AG09309 (cell line): ENCODE data around the gene DLGAP1.

Experiments
- DNase-seq: peaks from one replicate; pipeline ENCODE4 v3.0.0-alpha.2; 2010; ENCODE audit warnings: low read depth
- H3K4me3 ChIP-seq: 2 replicates; pipeline ENCODE4 v1.5.1; 2011; ENCODE audit warnings: mild to moderate bottlenecking, low read depth, low read length, moderate library complexity; ENCODE audit not compliant: control insufficient read depth
- TF ChIP-seq, protein P1 (sequence below): IDR thresholded peaks from 2 replicates; pipeline ENCODE4 v1.5.1; 2011; ENCODE audit warnings: mild to moderate bottlenecking, low read depth, low read length, inconsistent platforms; ENCODE audit not compliant: insufficient read depth, control insufficient read depth; ENCODE audit errors: missing control alignments

The DLGAP1 gene

DNA sequence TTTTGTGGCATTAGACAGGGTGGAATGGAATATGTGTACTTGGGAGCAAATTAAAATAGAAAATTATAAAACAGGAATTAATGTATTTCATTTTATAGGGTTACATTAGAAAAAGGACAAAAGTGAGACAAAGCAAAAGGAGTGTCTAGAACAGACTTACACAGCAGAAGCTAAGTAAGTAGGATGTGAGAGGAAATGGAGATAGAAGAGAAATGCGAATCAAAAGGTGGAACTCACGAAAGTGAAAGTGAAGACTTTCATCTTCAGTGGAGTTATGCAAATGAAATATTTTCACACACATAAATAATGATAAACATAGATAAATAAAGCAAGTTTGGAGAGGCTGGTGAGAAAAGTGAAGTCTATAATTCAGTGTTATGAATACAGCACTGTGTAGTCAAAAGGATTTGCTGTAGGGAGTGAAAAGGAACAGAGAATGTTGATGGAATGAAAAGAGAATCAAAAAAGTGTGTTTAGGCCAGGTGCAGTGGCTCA, 94.8 kb downstream of the DLGAP1 start:
- H3K4me3 ChIP-seq, result no peak overlapping the region
- TF ChIP-seq, protein P1, sequence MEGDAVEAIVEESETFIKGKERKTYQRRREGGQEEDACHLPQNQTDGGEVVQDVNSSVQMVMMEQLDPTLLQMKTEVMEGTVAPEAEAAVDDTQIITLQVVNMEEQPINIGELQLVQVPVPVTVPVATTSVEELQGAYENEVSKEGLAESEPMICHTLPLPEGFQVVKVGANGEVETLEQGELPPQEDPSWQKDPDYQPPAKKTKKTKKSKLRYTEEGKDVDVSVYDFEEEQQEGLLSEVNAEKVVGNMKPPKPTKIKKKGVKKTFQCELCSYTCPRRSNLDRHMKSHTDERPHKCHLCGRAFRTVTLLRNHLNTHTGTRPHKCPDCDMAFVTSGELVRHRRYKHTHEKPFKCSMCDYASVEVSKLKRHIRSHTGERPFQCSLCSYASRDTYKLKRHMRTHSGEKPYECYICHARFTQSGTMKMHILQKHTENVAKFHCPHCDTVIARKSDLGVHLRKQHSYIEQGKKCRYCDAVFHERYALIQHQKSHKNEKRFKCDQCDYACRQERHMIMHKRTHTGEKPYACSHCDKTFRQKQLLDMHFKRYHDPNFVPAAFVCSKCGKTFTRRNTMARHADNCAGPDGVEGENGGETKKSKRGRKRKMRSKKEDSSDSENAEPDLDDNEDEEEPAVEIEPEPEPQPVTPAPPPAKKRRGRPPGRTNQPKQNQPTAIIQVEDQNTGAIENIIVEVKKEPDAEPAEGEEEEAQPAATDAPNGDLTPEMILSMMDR, result no peak
- DNase-seq, result no peak

- TF ChIP-seq, protein P1, result no peak
- no peak for DNase-seq
- H3K4me3 ChIP-seq, result no peak overlapping the region
Observed at GRCh38 chr18:4358618-4359017, 96.5 kb downstream of the DLGAP1 start.

- no peak overlapping the region for H3K4me3 ChIP-seq
- DNase-seq, result no peak
- TF ChIP-seq, protein P1, result no peak
Observed at GRCh38 chr18:4357579-4357978, 97.5 kb downstream of the DLGAP1 start.

- DNase-seq, result no peak
- TF ChIP-seq, protein P1, result no peak
- H3K4me3 ChIP-seq, result no peak overlapping the region
Observed at GRCh38 chr18:4356929-4357328, 98.2 kb downstream of the DLGAP1 start.

DNA sequence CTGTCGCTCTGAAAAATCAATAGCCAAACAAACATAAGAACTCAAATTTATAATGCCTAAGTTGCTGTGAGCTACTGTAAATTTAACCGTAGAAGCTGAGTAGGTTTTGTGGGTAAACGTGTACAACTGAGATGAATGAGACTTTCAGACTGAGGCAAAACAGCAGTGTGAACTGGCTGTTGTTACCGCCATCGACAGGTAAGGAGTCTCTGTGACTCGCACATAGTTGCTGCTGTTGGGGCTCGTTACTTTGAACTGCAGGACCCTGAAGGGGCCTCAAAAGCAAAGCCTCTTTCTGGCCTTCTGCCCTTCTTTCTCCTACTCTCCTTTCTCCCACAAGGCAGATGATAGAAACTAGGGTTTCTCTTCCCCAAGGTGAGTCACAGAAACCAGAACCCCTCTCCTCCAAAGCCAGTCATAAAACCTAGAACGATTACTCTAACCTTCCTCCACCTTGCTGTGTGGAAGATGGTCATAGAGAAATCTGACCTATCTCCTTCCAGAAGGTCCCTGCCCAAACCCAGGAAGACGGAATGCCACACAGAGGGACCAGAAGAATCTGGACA, 101.2 kb downstream of the DLGAP1 start:
- no peak for DNase-seq
- TF ChIP-seq, protein P1, result no peak
- no peak overlapping the region for H3K4me3 ChIP-seq

DNA sequence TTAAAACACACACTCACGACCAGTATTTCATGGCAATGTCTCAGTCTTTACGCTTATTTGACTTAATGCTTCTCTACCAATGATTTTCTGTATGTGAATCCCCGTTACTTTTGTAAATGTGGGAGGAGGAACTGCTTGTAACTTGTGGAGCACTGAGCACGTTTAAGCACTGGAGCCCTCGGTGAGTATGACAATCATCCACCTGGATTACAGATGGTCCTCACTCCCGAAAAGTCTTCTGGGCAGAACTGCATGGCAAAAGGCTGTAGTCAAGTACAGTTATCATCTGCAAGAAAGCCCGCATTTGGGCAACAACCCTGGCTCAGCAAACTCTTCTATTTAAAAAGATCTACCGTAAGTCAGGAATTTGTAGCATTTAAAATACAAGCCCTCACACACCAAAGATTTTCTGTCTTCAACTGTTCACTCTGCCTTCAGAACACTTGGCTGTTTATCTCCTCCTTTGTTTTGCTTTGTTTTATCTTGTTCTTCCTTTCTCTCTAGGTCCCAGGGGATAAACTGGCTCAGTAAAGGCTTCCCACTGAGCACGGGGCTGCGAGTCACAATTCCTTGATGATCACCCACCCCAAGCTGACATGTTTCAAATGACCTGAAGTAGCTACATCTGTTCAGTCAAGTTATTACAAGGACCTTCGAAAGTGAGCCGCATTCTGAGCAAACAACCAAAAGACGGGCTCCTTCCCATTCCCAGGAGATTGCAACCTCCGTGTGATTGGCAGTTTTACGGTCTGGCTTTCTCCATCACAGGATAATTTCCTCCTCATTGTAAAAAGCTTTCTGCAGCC, 102.2 kb downstream of the DLGAP1 start:
- H3K4me3 ChIP-seq, result no peak overlapping the region
- TF ChIP-seq, protein P1, result no peak
- no peak for DNase-seq
